Measurements from ENCODE around the gene HPCAL4. TPM values are rescaled to one million over a fixed set of nuclear protein-coding genes. Genes with fewer than 3 reads are reported as not detected.

The HPCAL4 gene
- total and polyA plus RNA-seq, 2 experiments from 2014 or later, result 0.08 to 1.2 TPM

DNA sequence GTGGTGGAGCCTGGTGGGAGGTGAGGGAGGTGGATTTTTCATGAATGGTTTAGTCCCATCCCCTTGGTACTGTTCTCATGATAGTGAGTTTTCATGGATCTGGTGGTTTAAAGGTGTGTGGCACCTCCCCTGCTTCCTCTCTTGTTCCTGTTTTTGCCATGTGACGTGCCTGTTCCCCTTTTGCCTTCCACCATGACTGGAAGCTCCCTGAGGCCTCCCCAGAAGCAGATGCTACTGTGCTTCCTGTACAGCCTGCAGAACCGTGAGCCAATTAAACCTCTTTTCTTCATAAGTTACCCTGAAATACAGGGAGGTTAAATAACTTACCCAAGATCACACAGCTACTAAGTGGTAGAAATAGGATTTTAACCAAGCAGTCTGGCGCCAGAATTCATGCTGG is 47.5 kb downstream of the HPCAL4 start:
- peaks cover 34% of the 10 kb centered on the region for H3K27me3 Mint-ChIP-seq (ENCODE audit: insufficient read depth, low read depth, poor library complexity)
- ATAC-seq, result no peak

More for the DNA sequence above, 47.5 kb downstream of the HPCAL4 start:
- H3K4me3 ChIP-seq, result no peak overlapping the region
- H3F3A ChIP-seq (replicated peaks; ENCODE audit: low read depth), result 0 out of 2 replicates have a peak, but pooled peaks cover 5% of the 10 kb centered on the region
- DNase-seq (ENCODE audit: low spot score), result no peak
- no peaks in the 10 kb centered on the region for H3K9me2 ChIP-seq (ENCODE audit: insufficient read depth)
- H3K36me3 ChIP-seq (ENCODE audit: insufficient read depth), result no peaks in the 10 kb centered on the region
- no peak overlapping the region for H3K27ac Mint-ChIP-seq
- peaks cover 48% of the 10 kb centered on the region for H3K27me3 ChIP-seq (ENCODE audit: insufficient read depth)
- no peaks in the 10 kb centered on the region for H3K79me2 ChIP-seq (replicated peaks; ENCODE audit: insufficient read depth)
- no peak overlapping the region for H3K4me3 Mint-ChIP-seq
- peaks cover 10% of the 10 kb centered on the region for H3K4me1 ChIP-seq (ENCODE audit: insufficient read depth)
- no peak overlapping the region for H2AFZ ChIP-seq
- H3K27ac ChIP-seq (ENCODE audit: low read depth), result no peak overlapping the region
- H3K36me3 Mint-ChIP-seq (ENCODE audit: low read depth), result no peaks in the 10 kb centered on the region
- no peaks in the 10 kb centered on the region; the same call in 1 of the 2 replicates for H4K20me1 ChIP-seq (replicated peaks; ENCODE audit: insufficient read depth)
- H3K4me2 ChIP-seq, result no peak overlapping the region
- TF ChIP-seq STAT1 (IDR thresholded peaks at IDR 0.05; ENCODE audit: unreplicated experiment), result no peak
- TF ChIP-seq CREB1 (CRISPR knock-in tag; IDR thresholded peaks at IDR 0.05; ENCODE audit: low read depth), result no peak
- TF ChIP-seq, protein P1, sequence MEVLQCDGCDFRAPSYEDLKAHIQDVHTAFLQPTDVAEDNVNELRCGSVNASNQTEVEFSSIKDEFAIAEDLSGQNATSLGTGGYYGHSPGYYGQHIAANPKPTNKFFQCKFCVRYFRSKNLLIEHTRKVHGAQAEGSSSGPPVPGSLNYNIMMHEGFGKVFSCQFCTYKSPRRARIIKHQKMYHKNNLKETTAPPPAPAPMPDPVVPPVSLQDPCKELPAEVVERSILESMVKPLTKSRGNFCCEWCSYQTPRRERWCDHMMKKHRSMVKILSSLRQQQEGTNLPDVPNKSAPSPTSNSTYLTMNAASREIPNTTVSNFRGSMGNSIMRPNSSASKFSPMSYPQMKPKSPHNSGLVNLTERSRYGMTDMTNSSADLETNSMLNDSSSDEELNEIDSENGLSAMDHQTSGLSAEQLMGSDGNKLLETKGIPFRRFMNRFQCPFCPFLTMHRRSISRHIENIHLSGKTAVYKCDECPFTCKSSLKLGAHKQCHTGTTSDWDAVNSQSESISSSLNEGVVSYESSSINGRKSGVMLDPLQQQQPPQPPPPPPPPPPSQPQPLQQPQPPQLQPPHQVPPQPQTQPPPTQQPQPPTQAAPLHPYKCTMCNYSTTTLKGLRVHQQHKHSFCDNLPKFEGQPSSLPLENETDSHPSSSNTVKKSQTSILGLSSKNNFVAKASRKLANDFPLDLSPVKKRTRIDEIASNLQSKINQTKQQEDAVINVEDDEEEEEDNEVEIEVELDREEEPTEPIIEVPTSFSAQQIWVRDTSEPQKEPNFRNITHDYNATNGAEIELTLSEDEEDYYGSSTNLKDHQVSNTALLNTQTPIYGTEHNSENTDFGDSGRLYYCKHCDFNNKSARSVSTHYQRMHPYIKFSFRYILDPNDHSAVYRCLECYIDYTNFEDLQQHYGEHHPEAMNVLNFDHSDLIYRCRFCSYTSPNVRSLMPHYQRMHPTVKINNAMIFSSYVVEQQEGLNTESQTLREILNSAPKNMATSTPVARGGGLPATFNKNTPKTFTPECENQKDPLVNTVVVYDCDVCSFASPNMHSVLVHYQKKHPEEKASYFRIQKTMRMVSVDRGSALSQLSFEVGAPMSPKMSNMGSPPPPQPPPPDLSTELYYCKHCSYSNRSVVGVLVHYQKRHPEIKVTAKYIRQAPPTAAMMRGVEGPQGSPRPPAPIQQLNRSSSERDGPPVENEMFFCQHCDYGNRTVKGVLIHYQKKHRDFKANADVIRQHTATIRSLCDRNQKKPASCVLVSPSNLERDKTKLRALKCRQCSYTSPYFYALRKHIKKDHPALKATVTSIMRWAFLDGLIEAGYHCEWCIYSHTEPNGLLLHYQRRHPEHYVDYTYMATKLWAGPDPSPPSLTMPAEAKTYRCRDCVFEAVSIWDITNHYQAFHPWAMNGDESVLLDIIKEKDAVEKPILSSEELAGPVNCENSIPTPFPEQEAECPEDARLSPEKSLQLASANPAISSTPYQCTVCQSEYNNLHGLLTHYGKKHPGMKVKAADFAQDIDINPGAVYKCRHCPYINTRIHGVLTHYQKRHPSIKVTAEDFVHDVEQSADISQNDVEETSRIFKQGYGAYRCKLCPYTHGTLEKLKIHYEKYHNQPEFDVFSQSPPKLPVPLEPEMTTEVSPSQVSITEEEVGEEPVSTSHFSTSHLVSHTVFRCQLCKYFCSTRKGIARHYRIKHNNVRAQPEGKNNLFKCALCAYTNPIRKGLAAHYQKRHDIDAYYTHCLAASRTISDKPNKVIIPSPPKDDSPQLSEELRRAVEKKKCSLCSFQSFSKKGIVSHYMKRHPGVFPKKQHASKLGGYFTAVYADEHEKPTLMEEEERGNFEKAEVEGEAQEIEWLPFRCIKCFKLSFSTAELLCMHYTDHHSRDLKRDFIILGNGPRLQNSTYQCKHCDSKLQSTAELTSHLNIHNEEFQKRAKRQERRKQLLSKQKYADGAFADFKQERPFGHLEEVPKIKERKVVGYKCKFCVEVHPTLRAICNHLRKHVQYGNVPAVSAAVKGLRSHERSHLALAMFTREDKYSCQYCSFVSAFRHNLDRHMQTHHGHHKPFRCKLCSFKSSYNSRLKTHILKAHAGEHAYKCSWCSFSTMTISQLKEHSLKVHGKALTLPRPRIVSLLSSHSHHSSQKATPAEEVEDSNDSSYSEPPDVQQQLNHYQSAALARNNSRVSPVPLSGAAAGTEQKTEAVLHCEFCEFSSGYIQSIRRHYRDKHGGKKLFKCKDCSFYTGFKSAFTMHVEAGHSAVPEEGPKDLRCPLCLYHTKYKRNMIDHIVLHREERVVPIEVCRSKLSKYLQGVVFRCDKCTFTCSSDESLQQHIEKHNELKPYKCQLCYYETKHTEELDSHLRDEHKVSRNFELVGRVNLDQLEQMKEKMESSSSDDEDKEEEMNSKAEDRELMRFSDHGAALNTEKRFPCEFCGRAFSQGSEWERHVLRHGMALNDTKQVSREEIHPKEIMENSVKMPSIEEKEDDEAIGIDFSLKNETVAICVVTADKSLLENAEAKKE (CRISPR knock-in tag; IDR thresholded peaks at IDR 0.05), result no peak
- no peak for TF ChIP-seq ZNF114 (CRISPR knock-in tag; IDR thresholded peaks at IDR 0.05)
- TF ChIP-seq POLR2AphosphoS5 (IDR thresholded peaks at IDR 0.05; ENCODE audit: low read depth), result no peak
- H3K9me3 Mint-ChIP-seq, result no peaks in the 10 kb centered on the region
- peaks cover 17% of the 10 kb centered on the region for H3K4me1 Mint-ChIP-seq

Measured in GM23338 (cell line).